ENCODE results near the gene CA5A.
"Not testable (repeated sequence)": the region's sequence is repeated elsewhere in the genome, so short reads cannot be mapped to it uniquely, and the experiment has no call there.

The CA5A gene

GRCh38 chr16:87946596-87947347 lies 10.4 kb upstream of the CA5A start:
- no peak for DNase-seq

DNA sequence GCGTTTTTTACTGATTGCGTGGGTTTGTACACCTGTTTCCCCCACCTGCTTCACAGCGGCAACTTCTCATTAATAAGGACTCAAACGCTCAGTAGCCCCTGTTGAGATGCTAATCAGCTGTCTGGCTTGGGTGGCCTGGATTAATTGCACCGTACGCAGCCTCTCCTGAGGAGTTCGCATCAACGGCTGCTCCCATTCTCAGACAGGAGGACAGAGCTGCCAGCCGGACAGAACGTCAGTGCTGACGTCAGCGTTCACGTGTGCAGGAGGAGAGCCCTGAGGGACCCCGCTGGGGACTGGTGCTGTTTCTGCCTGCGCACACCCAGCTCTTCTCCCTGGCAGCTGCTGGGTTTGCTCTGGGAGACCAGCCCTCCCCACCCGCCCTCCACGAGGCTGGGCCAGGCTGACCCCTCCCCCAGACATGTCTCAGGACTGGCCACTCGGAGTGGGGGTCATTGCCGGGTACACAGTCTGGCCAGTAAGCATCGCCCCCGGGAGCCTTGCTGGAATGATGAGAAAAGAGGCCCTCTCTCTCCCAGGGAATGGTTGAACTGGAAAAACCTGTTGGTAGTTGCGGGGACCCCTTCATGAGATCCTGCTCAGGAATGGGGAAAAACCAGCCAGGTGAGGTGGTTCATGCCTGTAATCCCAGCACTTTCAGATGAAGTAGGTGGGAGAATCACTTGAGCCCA lies 9.2 kb upstream of the CA5A start:
- DNase-seq = peak; percentile 71

DNA sequence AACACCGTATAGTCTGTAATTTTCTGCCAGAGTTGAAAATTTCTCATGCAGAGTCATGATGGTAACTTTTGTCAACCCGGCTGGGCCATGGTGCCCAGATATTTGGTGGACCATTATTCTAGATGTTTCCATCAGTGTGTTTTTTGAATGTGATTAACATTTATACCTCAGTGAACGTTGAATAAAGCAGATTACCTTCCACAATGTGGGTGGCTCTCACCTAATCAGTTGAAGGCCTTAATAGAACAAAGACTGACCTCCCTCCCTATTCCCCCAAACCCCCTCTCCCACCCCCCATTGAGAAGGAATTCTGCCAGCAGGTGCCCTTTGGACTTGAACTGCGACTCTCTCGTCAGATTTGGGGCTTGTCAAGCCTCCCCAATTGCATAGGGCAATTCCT lies 6.4 kb upstream of the CA5A start:
- DNase-seq = no peak

DNA sequence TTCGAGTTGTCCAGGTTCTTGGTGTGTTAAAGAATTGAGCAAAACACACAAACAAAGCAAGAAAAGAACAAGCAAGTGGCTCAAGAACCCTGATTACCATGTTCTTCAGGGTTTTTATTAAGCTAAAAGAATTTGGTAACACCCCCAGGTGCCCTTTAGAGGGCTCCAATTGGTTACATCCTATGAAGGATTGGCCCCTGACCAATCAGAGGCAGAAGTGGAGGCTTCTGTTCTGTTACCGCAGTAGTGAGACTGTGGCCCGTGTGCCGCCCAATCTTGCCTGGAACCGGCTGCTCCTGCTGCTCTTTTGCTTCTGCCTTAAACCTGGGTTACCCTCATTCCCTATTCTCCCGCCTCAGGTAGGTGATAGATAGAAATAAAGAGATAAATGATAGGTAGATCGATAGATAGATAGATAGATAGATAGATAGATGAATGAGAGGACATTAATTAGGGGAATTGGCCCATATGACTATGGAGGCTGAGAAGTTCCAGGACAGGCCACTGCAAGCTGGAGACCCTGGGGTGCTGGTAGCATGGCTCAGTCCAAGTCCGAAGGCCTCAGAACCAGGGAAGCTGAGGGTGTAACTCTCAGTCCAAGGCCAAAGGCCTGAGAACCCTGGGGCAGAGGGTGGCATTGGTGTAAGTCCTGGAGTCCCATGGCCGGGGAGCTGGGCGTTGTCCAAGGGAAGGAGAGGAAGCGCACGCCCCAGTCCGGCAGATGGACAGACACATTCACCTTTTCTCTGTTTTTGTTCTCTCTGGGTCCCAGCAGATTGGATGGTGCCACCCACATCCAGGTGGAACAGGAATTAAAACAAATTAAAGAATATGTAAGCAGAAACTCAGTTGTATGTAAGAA lies 3.5 kb upstream of the CA5A start:
- DNase-seq = no peak

GRCh38 chr16:87938412-87938949 lies 2.2 kb upstream of the CA5A start:
- DNase-seq = no peak

DNA sequence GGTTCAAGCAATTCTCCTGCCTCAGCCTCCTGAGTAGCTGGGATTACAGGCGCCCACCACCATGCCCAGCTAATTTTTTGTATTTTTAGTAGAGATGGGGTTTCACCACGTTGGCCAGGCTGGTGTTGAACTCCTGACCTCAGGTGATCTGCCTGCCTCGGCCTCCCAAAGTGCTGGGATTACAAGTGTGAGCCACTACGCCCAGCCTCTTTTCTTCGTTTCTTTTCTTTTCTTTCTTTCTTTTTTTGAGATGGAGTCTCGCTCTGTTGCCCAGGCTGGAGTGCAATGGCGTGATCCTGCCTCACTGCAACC lies 858 bp upstream of the CA5A start:
- not testable (repeated sequence) for DNase-seq

- not testable (repeated sequence) for DNase-seq
These were observed 334 bp downstream of the CA5A start for GRCh38 chr16:87936016-87936374.

DNA sequence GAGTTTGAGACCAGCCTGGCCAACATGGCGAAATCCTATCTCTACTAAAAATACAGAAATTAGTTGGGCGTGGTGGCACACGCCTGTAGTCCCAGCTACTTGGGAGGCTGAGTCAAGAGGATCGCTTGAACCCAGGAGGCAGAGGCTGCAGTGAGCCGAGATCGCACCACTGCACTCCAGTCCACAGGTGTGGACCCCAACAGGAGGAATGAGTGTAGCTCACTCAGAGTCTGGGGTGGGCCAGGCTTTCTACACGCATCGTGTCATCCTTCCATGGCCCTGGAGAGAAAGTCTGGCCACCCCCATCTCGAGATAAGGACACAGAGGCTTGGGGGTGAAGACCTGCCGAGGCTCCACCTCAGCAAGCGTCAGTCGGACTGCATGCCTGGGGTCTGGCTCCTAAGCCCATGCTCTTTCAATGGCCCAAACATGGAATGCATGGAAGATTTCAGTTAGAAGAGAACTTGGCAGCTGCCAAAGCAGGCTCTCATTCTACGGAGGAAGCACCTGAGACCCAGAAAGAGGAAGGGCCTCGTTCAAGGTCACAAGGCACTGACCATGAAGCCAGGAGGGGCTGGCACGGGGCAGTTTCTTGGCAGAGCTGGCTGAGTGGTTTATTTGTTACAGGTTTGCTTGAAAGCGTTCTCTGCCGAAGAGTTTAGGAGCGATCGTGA lies 1.4 kb downstream of the CA5A start:
- not testable (repeated sequence) for DNase-seq

DNA sequence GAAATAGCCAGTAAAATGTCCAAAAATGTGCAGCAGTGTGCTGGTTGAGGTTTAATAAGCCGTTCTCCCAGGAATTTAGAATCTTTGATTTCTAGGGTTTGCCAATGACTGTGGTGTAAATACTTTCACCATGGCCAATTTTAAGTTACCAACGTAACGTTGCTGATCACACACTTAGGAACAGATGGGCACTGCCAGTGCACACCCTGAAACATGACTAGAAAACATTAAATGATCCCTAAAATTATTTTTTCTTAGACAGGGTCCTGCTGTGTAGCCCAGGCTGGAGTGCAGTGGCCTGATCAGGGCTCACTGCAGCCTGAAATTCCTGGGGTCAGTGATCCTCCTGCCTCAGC lies 3.2 kb downstream of the CA5A start:
- DNase-seq = no peak

GRCh38 chr16:87932475-87933139 lies 3.7 kb downstream of the CA5A start:
- not testable (repeated sequence) for DNase-seq

DNA sequence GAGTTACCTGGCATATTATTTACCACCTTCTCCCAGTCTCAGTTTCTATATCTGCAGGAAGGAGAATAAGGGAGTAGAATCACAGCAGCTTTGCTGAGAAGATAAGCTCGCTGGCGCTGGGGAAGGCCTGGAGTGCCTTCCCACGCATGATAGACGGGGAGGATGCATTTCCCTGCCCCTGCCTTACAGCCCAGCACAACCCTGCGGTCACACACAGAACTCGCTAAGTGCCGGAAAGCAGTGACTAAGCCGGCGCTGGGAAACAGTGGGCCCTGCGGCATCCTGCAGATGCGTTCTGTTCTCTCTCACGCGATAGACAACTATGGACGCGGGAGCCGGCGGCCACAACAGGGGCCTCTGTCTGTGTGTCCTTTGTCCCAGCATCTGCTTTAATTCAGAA lies 4.8 kb downstream of the CA5A start:
- no peak for DNase-seq

- DNase-seq = no peak
These were observed 5.9 kb downstream of the CA5A start for GRCh38 chr16:87930456-87930855.

DNA sequence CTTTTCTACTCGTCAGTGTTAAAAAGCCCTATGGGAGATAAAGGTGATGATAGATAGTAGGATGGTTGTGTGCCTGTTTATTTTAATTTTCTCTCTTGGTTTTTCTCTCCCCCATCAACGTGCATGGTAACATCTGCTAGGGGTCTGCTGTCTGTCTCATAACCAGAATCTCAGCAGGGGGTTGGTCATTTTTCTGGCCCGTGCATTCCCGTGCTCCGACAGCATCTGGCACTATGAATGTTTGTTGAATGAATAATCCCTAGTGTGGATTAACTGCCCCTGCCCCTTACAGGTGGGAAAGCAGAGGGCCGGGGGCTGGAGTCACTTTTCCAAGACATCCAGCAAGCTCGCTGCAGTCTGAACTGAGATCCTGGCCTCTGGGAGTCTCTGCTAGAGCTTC lies 6.3 kb downstream of the CA5A start:
- no peak for DNase-seq

- DNase-seq = no peak
These were observed 9.2 kb downstream of the CA5A start for GRCh38 chr16:87927195-87927562.

DNA sequence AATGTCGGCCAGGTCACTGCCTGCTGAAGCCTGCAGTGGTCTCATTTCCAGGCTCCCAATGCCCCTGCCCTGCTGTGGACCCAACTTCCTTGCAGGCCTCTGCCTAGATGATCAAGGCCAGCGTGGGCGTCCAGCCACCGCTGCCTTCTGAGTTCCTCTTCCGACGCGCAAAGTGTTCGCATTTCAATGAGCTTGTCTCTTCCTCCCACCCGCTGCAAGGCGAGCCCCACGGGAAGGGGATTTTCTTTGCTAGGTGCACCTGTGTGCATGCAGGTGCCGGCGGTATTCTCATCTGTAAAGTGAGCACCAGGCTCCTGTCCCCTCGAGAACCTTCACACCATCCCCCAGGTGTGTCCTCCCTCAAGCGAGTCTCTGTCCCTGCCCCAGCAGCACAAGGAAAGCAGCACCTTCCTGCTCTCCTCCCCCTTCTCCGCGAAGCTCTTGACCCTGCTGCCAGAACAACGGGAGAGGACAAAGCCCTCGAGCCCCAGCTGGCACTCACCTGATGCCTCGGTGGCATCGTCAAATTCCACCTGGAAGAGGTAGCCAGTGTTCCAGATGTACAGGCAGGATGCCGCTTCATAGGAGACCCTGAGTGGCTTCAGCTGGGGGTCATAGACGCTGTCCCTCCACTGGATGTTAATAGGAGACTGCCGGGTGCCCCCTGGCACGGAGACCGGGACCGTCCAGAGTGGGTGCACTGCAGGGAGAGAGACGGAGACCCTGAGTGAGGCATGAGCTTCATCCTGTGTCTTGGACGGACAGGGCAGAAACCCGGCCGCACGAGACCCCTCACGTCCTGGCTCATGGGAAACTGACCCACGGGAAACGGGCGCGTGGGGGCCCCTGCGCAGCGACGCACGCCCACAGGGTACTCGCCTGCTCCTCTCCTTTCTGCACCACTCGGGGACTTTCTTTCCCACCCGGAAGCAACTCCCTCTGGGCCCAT lies 9.8 kb downstream of the CA5A start:
- DNase-seq = peak; percentile 51

GRCh38 chr16:87924811-87925670 lies 11.3 kb downstream of the CA5A start:
- DNase-seq = no peak

DNA sequence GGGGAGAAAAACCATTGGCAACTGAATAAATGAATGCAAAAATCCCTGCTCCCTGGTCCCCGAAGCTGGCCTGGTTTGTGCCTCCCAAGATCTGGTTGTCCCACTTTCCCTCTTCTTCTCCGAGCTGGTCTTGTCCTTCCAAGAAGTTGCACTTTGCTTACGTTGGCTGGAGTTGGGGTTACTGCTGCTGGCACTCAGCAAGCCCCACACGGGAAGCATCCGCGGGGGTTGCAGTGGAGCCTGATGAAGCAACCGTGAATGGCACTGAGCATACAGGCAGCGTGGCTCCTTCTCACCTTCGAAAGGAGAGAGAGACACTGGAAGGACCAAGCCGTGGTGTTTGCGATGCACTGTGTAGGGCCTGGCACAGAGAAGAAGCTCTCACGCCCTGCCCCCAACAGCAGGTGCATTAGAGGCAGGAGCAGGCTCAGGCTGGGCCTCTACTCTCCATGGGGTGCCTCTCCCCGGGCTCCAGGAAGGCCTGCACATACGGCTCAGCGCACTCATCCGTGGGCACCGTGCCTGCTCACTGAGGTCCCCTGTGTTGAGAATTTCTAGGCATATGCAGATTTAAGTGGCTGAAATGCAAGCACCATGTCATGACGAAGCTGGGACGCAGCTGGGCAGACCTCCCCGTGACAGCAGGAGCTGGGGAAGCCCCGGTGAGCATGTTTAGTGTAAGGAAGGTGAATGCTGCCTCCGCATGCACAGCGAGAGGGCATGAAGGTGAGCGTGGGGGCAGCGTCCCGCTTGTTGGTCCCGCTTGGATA lies 12.1 kb downstream of the CA5A start:
- peak; percentile 37 for DNase-seq

- DNase-seq = no peak
These were observed 14.0 kb downstream of the CA5A start for GRCh38 chr16:87922250-87922871.

GRCh38 chr16:87921236-87921773 lies 15.0 kb downstream of the CA5A start:
- no peak for DNase-seq

Data from CD4-positive, alpha-beta T cell treated with Interleukin-15 for 1 hour (primary cell).